ENCODE data around the gene BEX3.

Gene BEX3

DNA sequence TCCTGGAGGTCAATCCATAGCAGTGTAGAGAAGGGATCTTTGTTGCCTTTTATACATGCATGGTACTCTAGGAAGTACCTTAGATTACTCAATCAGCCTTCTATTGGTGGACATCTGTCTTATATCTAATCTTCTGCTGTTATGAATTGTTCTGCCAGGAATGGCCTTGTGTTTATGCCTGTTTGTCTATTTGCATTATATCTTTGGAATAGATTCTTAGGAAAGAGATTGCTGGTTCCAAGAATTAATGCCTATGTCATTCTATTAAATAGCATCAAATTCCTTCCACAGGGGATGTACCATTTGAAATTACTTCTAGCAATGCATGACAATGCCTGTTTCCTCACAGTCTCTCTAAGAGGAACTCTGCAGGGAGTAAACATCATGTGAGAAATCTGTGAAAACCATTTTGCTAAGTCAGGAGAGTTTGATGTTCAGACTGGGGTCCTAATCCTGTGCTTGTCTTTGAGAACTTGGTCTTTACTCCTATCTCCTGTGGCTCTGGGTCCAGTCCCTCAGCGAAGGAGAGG, 42.5 kb downstream of the BEX3 start:
- in situ Hi-C loops (cut with HindIII; ENCODE audit: low sequenced_read_pairs) = no loop called here

DNA sequence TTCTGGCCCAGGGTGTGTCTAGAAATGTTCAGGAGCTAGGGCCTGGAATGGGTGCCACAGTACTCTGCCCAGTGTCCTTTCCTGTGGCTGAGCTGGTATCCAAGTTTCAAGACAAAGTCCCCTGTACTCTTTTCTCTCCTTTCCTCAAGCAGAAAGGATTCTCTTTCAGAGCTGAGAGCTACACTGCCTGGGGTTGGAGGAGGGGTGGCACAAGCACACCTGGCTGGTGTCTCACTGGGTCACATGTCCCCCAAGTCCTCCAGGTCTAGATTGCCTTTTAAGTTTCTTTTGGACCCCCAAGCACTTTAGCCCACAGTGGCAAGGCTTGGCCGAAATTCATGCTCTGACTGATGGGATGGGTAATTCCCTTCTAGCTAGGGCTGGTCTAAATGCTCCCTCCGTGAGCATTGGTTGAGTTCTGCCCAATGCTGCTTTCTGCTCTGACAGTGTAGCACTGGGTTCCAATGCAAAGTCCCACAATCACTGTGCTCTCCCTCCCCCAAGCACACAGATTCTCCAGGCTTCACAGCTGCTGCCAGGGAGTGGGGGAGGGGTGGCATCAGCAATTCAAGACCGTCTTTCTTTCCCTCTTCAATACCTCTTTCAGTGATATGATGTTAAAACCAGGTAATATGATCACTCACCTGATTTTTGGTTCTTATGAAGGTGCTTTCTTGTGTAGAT, 47.8 kb downstream of the BEX3 start:
- in situ Hi-C loops (cut with HindIII; ENCODE audit: low sequenced_read_pairs) = no loop called here
